HG02610 (cell line): ENCODE data around the gene ABHD13.
"Not testable (repeated sequence)": the region's sequence is repeated elsewhere in the genome, so short reads cannot be mapped to it uniquely, and the experiment has no call there.

Experiments
- ATAC-seq: cut with Tn5 transposase; IDR thresholded peaks from one replicate; pipeline ENCODE4 v1.9.1; 2021; ENCODE audit warnings: mild to moderate bottlenecking, moderate library complexity; ENCODE audit not compliant: unreplicated experiment

Gene ABHD13

DNA sequence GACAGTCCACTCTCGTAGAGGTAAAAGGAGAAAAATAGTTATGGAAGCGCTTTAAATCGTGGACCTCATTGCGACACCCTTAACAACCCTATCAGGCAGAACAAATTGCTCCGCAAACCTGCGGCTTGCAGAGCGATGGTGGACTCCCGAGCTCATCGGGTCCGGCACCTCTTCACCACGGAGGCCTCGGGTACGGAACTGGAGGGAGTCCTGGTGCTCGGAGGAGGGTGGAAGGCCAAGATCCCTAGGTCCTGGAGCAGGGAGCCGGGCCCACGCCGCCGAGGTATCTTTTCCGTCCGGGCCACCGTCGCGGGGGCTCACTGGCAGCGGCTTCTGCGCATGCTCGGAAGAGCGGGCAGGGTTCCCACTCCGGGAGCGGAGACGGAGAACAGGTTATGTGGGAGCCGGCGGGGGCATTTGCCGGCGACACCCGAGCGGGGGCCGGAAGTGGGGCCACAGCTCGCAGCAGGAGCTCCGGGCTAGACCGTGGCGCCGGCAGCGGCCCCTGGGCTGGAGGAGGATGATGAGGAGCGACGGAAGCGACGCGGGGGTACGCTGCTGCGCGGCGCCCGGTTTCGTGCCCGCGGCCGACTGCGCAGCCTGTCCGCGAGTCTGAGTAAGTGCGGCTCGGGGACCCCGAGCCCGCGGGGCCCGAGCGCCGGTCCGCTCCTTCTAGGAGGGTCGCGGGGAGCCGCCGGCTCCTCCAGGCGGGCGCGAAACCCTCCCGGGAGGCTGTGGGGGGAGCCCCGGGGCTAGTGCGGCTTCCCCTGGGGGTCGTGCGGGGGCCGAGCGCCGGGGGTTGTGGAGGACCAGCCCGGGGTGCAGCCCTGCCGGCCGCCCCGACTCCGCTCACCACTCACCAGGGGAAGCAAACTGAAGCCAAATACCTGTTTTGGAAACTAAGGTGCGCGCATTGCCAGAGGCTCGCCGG is at the start of gene ABHD13:
TSS of gene ABHD13 (plus strand) at position 349 of the 931 bp plus-strand sequence. CDS start 10,827 bp downstream, outside the sequence.
- peak; percentile 79 for ATAC-seq

DNA sequence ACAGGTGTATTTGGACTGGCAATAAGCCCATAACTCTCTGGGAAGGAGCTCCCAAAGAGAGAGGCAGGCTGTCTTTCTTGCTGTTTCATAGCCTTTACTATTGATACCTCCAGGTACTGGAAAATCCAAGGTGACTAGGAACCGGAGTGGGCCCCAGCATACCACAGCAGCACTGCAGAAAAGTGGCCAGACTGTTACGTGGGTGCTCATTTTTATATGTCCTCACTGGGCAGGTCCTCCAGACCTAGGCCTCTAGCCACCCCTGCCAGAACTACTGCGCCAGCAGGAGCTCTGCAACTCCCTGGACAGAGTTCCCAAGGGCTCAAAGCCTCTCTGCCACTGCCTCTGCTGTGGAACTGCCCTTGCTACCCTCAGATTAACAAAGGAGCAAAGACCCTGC is 49.3 kb upstream of the ABHD13 start:
- no peak for ATAC-seq

DNA sequence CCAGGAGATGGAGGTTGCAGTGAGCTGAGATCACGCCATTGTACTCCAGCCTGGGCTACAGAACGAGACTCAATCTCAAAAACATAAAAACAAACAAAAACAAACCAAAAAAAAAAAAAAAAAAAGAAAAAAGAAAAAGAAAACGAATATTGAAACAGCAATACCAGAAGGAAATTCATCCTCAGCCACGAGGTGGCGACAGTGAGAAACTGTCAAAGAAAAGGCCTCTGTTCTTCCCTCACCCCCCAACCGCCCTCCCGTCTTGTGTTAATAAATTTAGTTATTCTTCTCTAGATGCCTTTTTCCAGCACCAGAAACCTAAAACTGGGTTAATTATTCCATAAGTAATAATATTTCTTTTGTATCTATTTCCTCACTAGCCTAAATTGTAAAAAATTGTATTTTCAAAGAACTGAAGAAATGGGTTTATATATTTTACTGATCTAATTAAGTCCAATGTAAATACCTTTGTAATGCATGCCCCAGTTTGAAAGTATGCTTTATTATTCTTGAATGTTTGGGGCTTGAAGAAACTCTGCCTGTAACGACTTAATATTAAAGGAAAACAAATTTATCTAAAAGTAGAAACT is 41.4 kb upstream of the ABHD13 start:
- ATAC-seq, result no peak

DNA sequence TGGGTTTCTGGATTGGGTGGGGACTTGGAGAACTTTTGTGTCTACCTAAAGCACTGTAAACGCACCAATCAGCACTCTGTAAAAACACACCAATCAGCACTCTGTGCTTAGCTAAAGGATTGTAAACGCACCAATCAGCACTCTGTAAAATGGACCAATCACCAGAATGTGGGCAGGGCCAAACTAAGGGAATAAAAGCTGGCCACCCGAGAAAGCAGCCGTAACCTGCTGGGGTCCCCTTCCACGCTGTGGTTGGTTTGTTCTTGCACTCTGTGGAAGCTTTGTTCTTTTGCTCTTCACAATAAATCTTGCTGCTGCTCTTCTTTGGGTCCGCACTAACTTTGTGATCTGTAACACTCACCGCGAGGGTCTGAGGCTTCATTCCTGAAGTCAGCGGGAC is 40.1 kb upstream of the ABHD13 start:
- no peak for ATAC-seq

DNA sequence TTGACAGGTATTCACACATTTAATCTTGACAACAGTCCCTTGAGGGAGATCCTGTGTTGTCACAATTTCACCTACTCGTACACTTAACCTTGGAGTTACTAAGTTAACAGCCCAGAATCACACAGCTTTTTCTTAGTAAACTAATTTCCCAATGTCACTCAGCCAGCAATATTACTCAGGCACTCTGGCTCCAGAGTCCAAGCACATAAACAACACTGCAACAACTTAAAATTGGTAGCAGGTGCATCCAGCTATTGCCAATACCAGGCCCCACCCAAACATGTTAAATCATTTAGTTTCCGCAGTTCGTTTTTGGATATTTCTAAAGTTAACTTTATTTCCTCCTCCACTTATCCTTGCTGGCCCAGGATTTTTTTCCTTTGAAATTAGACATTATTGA is 35.5 kb upstream of the ABHD13 start:
- ATAC-seq, result no peak

DNA sequence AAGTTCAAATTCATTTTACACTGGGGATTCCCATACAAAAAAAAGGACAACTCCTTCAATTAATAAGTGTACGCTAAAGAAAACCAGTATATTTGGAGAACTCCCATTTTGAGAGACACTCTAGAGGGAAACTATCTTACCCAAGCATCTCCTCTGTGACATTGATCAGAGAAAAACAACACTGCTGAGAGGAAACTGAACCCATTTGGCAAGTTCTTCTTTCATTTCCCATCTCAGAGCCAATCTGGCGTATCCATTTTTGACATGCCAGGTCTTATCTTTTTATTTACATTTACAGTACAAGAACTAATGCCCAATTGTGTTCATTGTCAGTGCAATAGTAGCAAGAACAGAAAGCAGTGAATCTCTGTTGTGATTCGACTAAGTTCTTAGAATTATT is 33.0 kb upstream of the ABHD13 start:
- ATAC-seq, result no peak

DNA sequence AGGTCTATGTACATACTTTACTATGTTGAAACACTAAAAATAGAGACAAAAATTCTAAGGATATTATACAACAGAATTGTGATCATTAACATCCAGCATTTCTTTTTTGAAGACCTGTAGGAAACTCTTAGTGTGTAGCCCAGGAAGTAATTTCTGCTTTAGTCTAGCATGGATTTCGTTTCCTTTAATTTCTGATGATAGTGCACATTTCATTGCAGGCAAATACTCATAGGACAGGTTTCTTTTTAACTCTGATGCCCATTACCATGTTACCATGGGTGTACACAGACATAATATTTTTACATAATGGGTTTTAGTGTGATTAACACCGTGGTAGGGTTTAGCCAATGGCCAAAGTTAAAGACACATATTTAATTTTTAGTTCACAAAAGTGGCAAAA is 29.9 kb upstream of the ABHD13 start:
- ATAC-seq, result no peak

DNA sequence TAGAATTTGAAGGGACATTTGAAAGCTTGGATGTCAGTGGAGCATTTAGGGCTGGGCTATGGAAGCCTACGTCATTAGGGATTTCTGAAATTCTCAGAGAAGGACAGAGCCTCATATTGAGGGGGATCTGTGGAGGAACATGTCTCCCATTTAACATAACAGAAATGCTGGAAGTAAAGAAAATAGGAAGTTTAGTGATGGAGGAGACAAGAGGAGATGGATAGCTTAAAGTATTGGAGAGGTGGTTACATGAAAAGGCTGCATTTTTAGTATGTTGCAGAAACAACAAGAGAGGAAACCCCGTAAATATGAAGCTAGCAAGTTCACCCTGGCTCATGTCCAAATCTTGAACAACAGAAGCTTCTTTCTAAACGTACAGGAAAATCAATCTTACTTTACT is 27.3 kb upstream of the ABHD13 start:
- no peak for ATAC-seq

DNA sequence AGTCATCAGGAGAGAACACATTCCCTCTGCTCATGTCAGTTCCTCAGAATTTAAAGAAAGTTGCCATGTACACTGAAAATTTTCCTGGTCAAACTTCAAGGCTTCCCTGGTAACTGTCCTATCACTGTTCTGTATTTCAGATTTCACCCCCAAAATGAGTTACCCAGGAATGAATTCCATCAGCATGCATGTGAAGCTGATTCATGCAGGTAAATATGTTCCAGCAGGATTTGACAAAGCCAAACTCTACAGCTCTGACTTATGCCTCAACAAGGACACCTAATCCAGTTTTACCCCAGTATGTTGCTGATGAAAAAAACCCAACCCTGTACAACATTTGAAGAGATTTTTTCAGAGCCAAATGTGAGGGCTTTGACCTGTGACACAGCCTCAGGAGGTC is 24.4 kb upstream of the ABHD13 start:
- no peak for ATAC-seq

DNA sequence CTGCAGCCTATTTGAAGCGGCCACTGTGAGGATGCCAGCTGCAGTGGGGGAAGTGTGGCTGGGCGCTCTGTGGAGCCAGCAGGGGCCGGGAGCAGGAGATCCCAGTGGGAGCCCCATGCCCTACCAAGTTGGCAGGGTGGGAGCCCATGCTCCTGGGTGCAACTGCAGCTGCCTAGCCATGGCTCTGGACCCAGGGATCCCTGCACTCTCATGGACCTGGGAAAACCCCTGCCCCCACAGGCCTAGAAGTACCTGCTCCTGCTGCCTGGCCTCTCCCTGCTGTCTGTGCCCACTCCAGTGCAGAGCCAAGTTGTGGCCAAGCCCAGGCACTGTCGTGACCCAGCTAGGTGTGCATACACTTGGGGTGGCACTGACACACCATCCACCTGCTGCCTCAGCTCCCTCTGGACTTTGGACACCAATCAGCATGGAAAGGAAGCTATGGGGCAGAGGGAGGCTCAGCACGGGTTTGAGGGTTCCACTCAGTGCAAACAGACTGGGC is 23.7 kb upstream of the ABHD13 start:
- no peak for ATAC-seq

DNA sequence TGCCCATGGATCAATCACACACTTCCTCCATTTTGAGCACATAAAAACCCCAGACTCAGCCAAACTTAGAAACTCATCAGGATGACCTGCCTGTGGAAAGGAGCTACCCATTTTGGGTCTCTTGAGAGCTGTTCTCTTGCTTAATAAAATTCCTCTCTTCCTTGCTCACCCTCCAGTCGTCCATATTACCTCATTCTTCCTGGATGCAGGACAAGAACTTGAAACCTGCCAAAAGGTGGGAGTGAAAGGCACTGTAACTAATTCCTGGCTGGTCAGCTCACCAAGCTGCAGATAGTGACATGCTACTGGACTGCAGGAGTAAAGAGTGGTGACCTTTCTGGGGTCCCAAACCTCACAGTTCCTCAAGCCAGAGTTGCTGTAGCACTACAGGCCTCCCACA is 23.0 kb upstream of the ABHD13 start:
- ATAC-seq, result no peak

DNA sequence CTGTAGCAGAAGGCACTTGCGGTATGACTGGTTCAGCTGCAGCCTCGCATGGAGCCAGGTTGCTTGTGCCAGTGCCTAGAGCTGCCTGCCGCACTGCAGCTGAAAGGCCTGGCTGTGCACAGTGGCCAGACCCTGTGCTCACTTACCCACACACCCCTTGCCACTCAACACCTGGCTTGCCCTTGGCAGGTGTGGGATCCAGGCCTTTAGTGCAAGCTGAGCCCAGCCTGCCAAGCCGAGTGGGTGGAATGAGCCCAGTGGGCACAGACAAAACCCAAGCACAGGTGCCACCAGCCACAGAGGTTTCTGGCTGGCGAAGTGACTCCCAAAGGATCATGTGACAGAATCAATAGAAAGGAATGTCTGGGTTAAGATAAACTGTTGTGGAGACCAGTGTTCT is 22.3 kb upstream of the ABHD13 start:
- ATAC-seq, result no peak

DNA sequence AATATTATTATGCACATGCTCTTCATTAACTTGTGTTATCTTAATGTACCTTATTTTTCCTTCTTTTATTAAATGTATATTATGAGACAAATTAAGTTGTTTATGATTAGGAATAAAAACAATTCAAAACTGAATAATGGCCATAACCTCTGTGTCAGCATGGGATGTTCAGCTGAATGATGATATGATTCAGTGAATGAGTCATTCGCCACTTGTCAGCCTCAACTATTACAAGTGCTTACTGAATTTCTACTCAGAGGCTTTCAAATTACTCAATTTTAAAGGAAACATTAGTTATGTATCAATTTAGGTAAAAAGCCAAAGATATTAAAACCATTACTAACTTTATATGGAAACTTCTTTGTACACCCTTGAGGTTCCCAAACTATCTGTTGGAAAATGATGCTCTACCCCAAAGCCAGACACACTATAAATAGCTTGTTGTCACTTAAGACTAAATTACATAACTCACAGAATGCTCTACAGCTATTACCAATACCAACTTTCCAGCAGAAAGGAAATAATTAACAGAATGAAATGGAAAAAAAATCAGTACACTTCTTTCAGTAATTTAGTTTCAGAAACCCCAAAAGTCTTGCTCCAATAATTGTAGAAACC is 17.3 kb upstream of the ABHD13 start:
- ATAC-seq, result no peak

DNA sequence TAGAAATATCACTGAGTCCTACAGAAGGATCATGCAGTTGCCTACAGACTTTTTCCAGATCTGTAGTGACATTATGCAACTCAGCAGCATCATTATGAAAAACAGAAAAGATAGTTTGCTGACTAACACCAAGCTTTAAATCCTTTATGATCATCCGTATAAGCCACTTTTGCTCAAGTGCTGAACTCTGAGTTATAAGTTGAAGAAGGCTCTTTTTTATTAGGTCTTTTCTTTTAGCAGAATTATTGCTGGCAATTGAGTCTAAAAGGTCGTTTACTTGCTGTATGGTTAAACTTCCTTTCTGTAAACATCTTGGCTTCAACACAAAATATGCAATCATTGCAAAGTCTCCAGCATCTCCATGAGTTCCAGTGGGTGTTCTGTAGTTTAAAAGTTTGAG is 7.6 kb upstream of the ABHD13 start:
- ATAC-seq, result no peak

DNA sequence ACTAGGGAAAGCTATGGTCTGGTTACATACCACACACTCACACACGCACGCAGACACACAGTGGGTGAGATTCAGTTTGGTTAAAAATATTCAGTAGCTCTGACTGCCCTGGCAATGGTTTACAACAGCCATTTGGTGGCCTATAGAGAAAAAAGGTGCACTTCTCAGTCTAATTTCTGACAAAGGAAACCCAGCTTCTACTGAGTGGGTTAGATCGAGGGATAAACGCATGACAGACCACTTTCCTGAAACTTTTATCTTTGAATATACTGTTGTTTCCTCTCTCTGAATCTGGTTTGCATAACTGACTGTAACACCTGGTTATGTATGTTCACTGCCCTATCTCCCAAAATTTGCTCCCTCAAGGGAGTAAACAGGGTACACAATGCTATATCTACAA is 5.3 kb upstream of the ABHD13 start:
- peak; percentile 31 for ATAC-seq

DNA sequence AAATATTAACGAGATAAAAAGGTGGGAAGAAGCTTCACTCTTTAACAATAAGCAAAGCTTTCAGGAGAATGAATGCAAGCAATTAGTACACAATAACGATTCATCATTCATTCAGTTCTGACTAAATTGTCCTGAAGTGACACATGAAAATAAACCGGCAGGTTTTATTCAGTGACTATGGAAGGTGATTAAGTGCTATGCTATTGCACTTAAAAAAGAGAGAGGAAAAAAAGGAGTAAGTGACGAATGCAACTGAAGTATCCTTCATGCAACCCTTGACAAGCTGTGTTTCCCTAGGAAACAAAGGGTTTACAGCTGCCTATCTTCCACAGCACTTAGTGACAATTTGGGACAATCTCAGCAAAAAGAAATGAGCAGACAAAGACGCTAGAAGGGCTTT is 4.2 kb upstream of the ABHD13 start:
- no peak for ATAC-seq

DNA sequence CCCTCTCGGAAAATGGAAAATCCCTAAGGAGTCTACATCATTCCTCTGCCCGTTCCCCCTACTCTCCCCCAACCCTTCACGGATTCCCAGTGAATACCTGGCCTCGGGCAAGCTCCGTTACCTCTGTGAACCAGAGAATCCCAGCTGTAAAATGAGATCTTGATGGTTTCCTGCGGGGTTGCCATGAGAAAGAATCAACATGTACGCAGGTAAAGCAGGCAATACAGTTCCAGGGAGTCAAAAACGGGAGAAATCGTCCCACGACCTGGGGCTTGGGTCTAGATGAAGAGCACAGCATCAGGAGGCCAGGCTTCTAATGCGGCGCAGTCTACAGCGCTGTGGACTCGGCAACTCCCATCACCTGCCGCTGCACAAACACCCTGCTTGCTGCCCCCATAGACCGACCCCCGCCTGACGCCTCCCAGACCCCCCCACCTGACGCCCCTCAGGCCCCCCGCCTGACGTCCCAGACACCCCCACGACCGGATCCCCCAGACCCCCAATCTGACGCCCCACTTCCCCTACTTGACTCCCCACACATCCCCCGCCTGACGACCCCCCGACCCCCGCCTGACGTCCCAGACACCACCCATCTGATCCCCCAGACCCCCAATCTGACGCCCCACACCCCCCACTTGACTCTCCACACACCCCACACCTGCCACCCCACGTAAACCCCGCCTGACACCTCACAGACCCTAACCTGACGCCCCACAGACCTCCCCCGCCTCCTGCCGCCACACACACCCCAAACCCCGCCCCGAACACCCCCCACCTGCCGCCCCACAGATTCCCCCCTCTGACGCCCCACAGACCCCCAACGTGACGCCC is 3.5 kb upstream of the ABHD13 start:
- no peak for ATAC-seq

DNA sequence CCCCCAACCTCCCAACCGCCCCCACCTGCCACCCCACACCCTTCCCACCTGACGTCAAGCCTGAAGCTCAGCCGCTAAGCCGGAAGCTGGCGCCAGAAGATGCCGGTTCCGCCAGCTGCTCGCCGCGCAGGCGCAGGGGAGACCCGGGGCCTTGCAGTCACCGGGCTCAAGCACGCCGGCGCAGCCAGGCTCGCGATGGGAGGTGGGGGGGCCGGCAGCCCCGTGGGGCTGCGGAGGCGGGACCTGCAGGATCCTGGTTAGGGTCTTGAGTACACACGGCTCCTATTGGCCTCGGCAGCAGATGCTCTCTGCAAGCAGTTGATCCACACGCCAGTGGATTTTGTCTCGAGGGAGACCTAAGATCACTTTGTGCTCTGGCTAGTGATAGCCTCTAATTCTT is 2.8 kb upstream of the ABHD13 start, which contains the start of gene LIG4:
TSS of gene LIG4 (minus strand) at position 101 of the 400 bp plus-strand sequence. CDS start 4,268 bp downstream, outside the sequence.
- peak; percentile 71 for ATAC-seq

DNA sequence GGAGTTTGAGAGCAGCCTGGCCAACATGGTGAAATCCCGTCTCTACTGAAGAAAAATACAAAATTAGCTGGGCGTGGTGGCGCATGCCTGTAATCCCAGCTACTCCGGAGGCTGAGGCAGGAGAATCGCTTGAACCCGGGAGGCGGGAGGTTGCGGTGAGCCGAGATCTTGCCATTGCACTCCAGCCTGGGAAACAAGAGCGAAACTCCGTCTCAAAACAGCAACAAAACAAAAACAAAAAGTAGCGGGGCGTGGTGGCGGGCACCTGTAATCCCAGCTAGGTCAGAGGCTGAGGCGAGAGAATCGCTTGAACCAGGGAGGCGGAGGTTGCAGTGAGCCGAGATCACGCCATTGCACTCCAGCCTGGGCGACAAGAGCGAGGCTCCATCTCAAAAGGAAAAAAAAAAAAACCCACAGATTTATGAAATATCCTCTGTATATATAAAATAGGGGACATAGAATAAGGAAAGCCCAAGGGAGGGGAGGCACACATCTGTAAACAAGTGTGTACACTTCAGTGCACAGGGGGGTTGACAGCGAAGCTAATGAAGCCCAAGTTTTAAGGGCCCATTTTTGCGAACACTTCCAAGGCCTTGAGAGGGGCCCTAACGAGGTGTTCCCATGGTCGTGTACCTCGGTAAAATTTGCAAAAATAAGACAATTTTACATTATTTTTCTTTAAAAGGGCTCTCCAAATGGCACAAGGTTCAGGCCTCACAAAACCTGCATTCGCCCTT is 717 bp upstream of the ABHD13 start:
- ATAC-seq, result not testable (repeated sequence)

DNA sequence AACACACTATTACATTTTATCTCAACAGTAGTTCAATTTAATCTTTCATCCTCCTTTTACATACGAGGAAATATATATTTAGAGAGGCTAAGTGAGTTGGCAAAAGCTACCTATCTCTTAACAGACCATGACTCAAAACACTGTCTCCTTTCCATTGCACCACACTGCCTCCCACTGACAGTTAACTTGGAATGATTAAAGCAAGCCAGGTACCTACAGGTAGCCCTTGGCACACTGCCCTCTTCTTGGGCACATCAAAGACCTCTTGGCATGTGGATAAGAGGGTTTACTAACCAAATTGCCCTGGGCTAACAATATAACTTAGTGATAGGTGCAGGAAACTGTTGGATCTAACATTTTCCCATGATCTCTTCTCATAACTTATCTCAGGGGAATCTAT is 1.8 kb downstream of the ABHD13 start:
- no peak for ATAC-seq
